GM12864 (cell line): ENCODE measurements around the gene FAM107B.

Experiments used
- DNase-seq: peaks from one replicate; pipeline ENCODE4 v3.0.0-alpha.2; 2011; ENCODE audit warnings: low read depth
- H3K4me3 ChIP-seq: 2 replicates; pipeline ENCODE4 v1.5.1; 2011; ENCODE audit warnings: mild to moderate bottlenecking, low read depth, low read length, control low read depth
- CTCF ChIP-seq: IDR thresholded peaks from 2 replicates; pipeline ENCODE4 v1.5.1; 2011; ENCODE audit warnings: low read depth, mild to moderate bottlenecking, moderate library complexity, low read length, control low read depth, inconsistent platforms; ENCODE audit errors: missing control alignments

The FAM107B gene

GRCh38 chr10:14749070-14749809 lies 25.5 kb downstream of the FAM107B start:
- H3K4me3 ChIP-seq = no peak overlapping the region
- DNase-seq = no peak
- no peak for TF ChIP-seq CTCF

- no peak overlapping the region for H3K4me3 ChIP-seq
- DNase-seq = no peak
- no peak for TF ChIP-seq CTCF
Observed at GRCh38 chr10:14748441-14748840, 26.3 kb downstream of the FAM107B start.

GRCh38 chr10:14742815-14743214 lies 31.9 kb downstream of the FAM107B start:
- TF ChIP-seq CTCF = no peak
- no peak overlapping the region for H3K4me3 ChIP-seq
- peak; percentile 39 for DNase-seq

- no peak overlapping the region for H3K4me3 ChIP-seq
Observed at GRCh38 chr10:14742382-14742781, 32.3 kb downstream of the FAM107B start.

GRCh38 chr10:14740684-14741247 lies 33.9 kb downstream of the FAM107B start:
- peak; percentile 34 for DNase-seq
- no peak for TF ChIP-seq CTCF

More at GRCh38 chr10:14742382-14742781, 32.3 kb downstream of the FAM107B start:
- DNase-seq = no peak
- no peak for TF ChIP-seq CTCF

GRCh38 chr10:14737808-14738545 lies 36.7 kb downstream of the FAM107B start:
- H3K4me3 ChIP-seq = no peak overlapping the region
- no peak for DNase-seq

More at GRCh38 chr10:14740684-14741247, 33.9 kb downstream of the FAM107B start:
- H3K4me3 ChIP-seq = no peak overlapping the region

More at GRCh38 chr10:14737808-14738545, 36.7 kb downstream of the FAM107B start:
- TF ChIP-seq CTCF = no peak
